ENCODE data around the gene KAZN. TPM values are rescaled to one million over a fixed set of nuclear protein-coding genes. Genes with fewer than 3 reads are reported as not detected.

The KAZN gene
- polyA plus RNA-seq, 1 donor (not counting 4 experiments of a cell fraction or from before 2014, with no cell fraction given), result 5.9 TPM

DNA sequence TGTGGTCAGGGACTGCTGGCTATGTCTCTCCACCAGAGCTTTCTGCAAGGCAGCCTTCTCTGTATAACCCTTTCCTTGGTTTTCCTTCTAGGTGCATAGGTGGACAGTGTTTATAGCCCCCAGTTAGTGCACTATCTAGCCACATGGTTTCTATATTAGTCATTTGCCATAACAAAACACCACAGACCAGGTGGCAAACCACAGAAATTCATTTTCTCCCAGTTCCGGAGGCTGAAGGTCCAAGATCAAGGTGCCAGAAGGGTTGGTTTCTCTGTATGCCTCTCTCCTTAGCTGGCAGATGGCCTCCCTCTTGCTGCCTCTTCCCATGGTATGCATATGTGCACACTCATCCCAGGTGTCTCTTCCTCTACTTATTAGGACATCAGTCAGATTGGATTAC, 106.4 kb downstream of the KAZN start:
- Histone ChIP-seq H3K9me3 (ENCODE audit: control insufficient read depth, low read depth, low read length) (no peaks in the 10 kb centered on the region), H3K9me1 (ENCODE audit: control insufficient read depth, extremely low read depth, insufficient read depth, low read length) (no peaks in the 10 kb centered on the region), H3K27me3 (ENCODE audit: control insufficient read depth, extremely low read depth, insufficient read depth, low read length) (no peaks in the 10 kb centered on the region), H3K9ac (ENCODE audit: control insufficient read depth, extremely low read depth, insufficient read depth, low read length) (no peak overlapping the region), H4K20me1 (ENCODE audit: control insufficient read depth, extremely low read depth, insufficient read depth, low read length) (no peaks in the 10 kb centered on the region), H3K27ac (ENCODE audit: control insufficient read depth, insufficient read depth, low read length) (no peak overlapping the region), H2AFZ (ENCODE audit: control insufficient read depth, low read length) (no peak overlapping the region), H3K4me2 (ENCODE audit: control insufficient read depth, extremely low read depth, insufficient read depth, low read depth, low read length) (no peak overlapping the region), H3K79me2 (ENCODE audit: control insufficient read depth, insufficient read depth, low read length) (no peaks in the 10 kb centered on the region), H3K36me3 (ENCODE audit: control insufficient read depth in 2 of 2, extremely low read depth in 1 of 2, insufficient read depth in 2 of 2, low read length in 2 of 2) (no peaks in the 10 kb centered on the region), H3K4me1 (ENCODE audit: control insufficient read depth, extremely low read depth, insufficient read depth, low read length) (no peaks in the 10 kb centered on the region), H3K4me3 (ENCODE audit: control insufficient read depth in 2 of 3, extremely low read depth in 1 of 3, insufficient read depth in 2 of 3, low read depth in 1 of 3, low read length in 3 of 3) (no peak overlapping the region)
- FAIRE-seq, result no peak
- TF ChIP-seq EZH2 (IDR thresholded peaks at IDR 0.05; ENCODE audit: low read length), result no peak
- TF ChIP-seq, protein P1, sequence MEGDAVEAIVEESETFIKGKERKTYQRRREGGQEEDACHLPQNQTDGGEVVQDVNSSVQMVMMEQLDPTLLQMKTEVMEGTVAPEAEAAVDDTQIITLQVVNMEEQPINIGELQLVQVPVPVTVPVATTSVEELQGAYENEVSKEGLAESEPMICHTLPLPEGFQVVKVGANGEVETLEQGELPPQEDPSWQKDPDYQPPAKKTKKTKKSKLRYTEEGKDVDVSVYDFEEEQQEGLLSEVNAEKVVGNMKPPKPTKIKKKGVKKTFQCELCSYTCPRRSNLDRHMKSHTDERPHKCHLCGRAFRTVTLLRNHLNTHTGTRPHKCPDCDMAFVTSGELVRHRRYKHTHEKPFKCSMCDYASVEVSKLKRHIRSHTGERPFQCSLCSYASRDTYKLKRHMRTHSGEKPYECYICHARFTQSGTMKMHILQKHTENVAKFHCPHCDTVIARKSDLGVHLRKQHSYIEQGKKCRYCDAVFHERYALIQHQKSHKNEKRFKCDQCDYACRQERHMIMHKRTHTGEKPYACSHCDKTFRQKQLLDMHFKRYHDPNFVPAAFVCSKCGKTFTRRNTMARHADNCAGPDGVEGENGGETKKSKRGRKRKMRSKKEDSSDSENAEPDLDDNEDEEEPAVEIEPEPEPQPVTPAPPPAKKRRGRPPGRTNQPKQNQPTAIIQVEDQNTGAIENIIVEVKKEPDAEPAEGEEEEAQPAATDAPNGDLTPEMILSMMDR (optimal IDR thresholded peaks at IDR 0.05 in 1 of 3, IDR thresholded peaks at IDR 0.05 in 1 of 3, conservative IDR thresholded peaks at IDR 0.05 in 1 of 3; ENCODE audit: extremely low read depth in 1 of 3, insufficient read depth in 2 of 3, low read length in 3 of 3), result no peak
- no peak for DNase-seq (ENCODE audit: low read depth, low spot score)
- dilution Hi-C loops (cut with MboI; ENCODE audit: extremely low pct_ligation_motif_present, low sequenced_read_pairs), result no loop called here

DNA sequence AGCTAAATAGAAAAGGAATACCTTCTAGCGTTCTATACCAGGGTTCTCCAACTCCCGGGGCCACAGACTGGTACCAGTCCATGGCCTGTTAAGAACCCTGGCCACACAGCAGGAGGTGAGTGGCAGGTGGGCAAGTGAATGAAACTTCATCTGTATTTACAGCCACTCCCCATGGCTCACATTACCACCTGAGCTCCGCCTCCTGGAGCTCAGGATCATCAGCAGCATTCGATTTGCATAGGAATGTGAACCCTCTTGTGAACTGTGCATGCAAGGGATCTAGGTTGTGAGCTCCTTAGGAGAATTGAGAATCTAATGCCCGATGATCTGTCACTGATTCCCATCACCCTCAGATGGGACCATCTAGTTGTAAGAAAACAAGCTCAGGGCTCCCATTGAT, 107.3 kb downstream of the KAZN start:
- dilution Hi-C loops (cut with MboI; ENCODE audit: extremely low pct_ligation_motif_present, low sequenced_read_pairs), result no loop called here
- H3K27ac ChIP-seq (ENCODE audit: control insufficient read depth, insufficient read depth, low read length), result no peak overlapping the region
- no peaks in the 10 kb centered on the region for H3K79me2 ChIP-seq (ENCODE audit: control insufficient read depth, insufficient read depth, low read length)
- no peaks in the 10 kb centered on the region for H3K9me1 ChIP-seq (ENCODE audit: control insufficient read depth, extremely low read depth, insufficient read depth, low read length)
- no peak for TF ChIP-seq EZH2 (IDR thresholded peaks at IDR 0.05; ENCODE audit: low read length)
- TF ChIP-seq, protein P1 (optimal IDR thresholded peaks at IDR 0.05 in 1 of 3, IDR thresholded peaks at IDR 0.05 in 1 of 3, conservative IDR thresholded peaks at IDR 0.05 in 1 of 3; ENCODE audit: extremely low read depth in 1 of 3, insufficient read depth in 2 of 3, low read length in 3 of 3), result no peak
- H3K9me3 ChIP-seq (ENCODE audit: control insufficient read depth, low read depth, low read length), result no peaks in the 10 kb centered on the region
- H3K4me3 ChIP-seq (ENCODE audit: control insufficient read depth in 2 of 3, extremely low read depth in 1 of 3, insufficient read depth in 2 of 3, low read depth in 1 of 3, low read length in 3 of 3), result no peak overlapping the region
- H3K27me3 ChIP-seq (ENCODE audit: control insufficient read depth, extremely low read depth, insufficient read depth, low read length), result no peaks in the 10 kb centered on the region
- H3K36me3 ChIP-seq (ENCODE audit: control insufficient read depth in 2 of 2, extremely low read depth in 1 of 2, insufficient read depth in 2 of 2, low read length in 2 of 2), result no peaks in the 10 kb centered on the region
- no peaks in the 10 kb centered on the region for H3K4me1 ChIP-seq (ENCODE audit: control insufficient read depth, extremely low read depth, insufficient read depth, low read length)
- DNase-seq (ENCODE audit: low read depth, low spot score), result no peak
- H3K9ac ChIP-seq (ENCODE audit: control insufficient read depth, extremely low read depth, insufficient read depth, low read length), result no peak overlapping the region
- no peak for FAIRE-seq
- H2AFZ ChIP-seq (ENCODE audit: control insufficient read depth, low read length), result no peak overlapping the region
- H3K4me2 ChIP-seq (ENCODE audit: control insufficient read depth, extremely low read depth, insufficient read depth, low read depth, low read length), result no peak overlapping the region
- no peaks in the 10 kb centered on the region for H4K20me1 ChIP-seq (ENCODE audit: control insufficient read depth, extremely low read depth, insufficient read depth, low read length)
